Breast epithelium (tissue), 3 donors: ENCODE data around the gene TBC1D20.

ENCODE experiments used
- POLR2A ChIP-seq: fragments of 450-650 bp; IDR thresholded peaks from one replicate; pipeline ENCODE4 v1.6.1; 2016; ENCODE audit warnings: antibody characterized with exemption, mild to moderate bottlenecking, moderate library complexity
- TF ChIP-seq, protein P1 (sequence below), 3 donors: fragments of 450-650 bp; IDR thresholded peaks; one replicate each; pipeline ENCODE4 v1.5.1; 2016 to 2017; ENCODE audit warnings: antibody characterized with exemption in 3 of 3, mild to moderate bottlenecking in 3 of 3, moderate library complexity in 3 of 3

DNA sequence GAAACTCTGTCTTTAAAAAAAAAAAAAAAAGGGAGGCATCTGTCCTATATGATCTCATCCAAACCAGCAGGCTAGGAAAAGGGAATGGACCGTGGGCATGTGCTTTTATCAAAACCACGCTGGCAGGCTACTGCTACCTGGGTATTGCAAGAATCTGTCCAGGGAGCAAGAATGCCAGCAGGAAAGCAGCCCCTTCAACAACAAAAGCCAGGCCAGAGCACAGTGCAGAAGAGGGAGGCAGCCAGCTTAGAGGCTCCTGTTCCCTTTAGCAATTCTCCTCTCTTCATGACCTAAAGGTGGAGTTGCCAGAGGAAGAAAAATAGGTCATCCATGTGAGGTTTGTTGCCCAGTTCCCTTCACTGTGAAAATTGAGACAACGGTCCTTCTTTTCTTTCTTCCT is 18.2 kb downstream of the TBC1D20 start:
- no peak for TF ChIP-seq POLR2A
- TF ChIP-seq, protein P1, sequence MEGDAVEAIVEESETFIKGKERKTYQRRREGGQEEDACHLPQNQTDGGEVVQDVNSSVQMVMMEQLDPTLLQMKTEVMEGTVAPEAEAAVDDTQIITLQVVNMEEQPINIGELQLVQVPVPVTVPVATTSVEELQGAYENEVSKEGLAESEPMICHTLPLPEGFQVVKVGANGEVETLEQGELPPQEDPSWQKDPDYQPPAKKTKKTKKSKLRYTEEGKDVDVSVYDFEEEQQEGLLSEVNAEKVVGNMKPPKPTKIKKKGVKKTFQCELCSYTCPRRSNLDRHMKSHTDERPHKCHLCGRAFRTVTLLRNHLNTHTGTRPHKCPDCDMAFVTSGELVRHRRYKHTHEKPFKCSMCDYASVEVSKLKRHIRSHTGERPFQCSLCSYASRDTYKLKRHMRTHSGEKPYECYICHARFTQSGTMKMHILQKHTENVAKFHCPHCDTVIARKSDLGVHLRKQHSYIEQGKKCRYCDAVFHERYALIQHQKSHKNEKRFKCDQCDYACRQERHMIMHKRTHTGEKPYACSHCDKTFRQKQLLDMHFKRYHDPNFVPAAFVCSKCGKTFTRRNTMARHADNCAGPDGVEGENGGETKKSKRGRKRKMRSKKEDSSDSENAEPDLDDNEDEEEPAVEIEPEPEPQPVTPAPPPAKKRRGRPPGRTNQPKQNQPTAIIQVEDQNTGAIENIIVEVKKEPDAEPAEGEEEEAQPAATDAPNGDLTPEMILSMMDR (IDR thresholded peaks at IDR 0.05), result no peak
